Lower leg skin (tissue), 4 donors: ENCODE data around the gene PSMC2. TPM values are rescaled to one million over a fixed set of nuclear protein-coding genes. Genes with fewer than 3 reads are reported as not detected.

ENCODE experiments used
- DNase-seq, 2 donors: peaks; one replicate each; pipeline ENCODE4 v3.0.0-alpha.2; 2019; ENCODE audit warnings: low spot score in 2 of 2
- H3K4me3 ChIP-seq: fragments of 200-600 bp; sonication (generic); 2 replicates; pipeline ENCODE4 v1.5.1; 2017; ENCODE audit warnings: mild to moderate bottlenecking, low read depth; ENCODE audit not compliant: poor library complexity, severe bottlenecking
- CTCF ChIP-seq, 3 donors: fragments of 450-650 bp; IDR thresholded peaks; one replicate each; pipeline ENCODE4 v1.5.1; 2016; ENCODE audit warnings: antibody characterized with exemption in 3 of 3, mild to moderate bottlenecking in 3 of 3, moderate library complexity in 2 of 3
- POLR2A ChIP-seq, 2 donors: fragments of 450-650 bp; IDR thresholded peaks; one replicate each; pipeline ENCODE4 v1.6.1; 2016 to 2017; ENCODE audit warnings: antibody characterized with exemption in 2 of 2, mild to moderate bottlenecking in 1 of 2, moderate library complexity in 1 of 2
- WGBS, 2 donors: methylation state at CpG; one replicate each; pipeline ENCODE4 v1.1.5; 2018; 5-methylcytosine and 5-hydroxymethylcytosine counted together
- intact Hi-C: fragments of 100-400 bp; cut with DNase I; formaldehyde crosslinking; loops from one replicate; pipeline ENCODE4 v1.15.0; 2023; ENCODE audit warnings: low total_unique reads
- total RNA-seq, 4 donors: library from RNA; depleted of rRNA; stranded (reverse); fragments of >200 nt; gene quantifications; one replicate each; pipeline ENCODE4 v1.1.0, GENCODE V29; 2016

PSMC2 gene
- total RNA-seq, 4 donors from 2014 or later, result 75.3 to 124 (median 107) TPM

DNA sequence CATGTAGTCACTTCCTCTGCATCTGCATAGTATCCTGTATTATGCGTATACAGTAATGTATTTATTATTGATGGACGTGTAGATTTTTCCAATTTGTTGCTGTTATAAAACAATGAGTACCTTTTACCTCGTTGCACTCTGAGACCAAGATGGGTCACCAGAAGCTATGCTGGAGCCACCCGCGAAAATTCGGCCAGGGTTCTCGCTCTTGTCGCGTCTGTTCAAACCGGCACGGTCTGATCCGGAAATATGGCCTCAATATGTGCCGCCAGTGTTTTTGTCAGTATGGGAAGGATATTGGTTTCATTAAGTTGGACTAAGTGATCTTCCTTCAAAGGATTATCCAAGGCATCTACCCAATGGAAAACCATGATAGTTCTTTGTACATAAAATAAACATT, 1.0 kb downstream of the PSMC2 start:
- TF ChIP-seq CTCF (IDR thresholded peaks at IDR 0.05), result no peak
- TF ChIP-seq POLR2A (IDR thresholded peaks at IDR 0.05), result no peak
- WGBS, 2 donors, result 6 to 9% methylated on average over 13 of the region's 13 CpGs
- intact Hi-C loops, result no loop called here
- H3K4me3 ChIP-seq, result peak overlapping the region; percentile 90
- no peak for DNase-seq

GRCh38 chr7:103348959-103349358, 1.5 kb downstream of the PSMC2 start:
- no peak for TF ChIP-seq CTCF (IDR thresholded peaks at IDR 0.05)
- no peak for TF ChIP-seq POLR2A (IDR thresholded peaks at IDR 0.05)
- DNase-seq, result no peak
- no peak overlapping the region for H3K4me3 ChIP-seq
- intact Hi-C loops, result no loop called here
- WGBS, 2 donors, result 24 to 31% methylated on average over 2 of the region's 2 CpGs

GRCh38 chr7:103349805-103350204, 2.4 kb downstream of the PSMC2 start:
- intact Hi-C loops, result no loop called here
- H3K4me3 ChIP-seq, result no peak overlapping the region
- 45 to 72% methylated on average over 1 of the region's 1 CpG for WGBS, 2 donors
- no peak for DNase-seq
- TF ChIP-seq POLR2A (IDR thresholded peaks at IDR 0.05) (no peak), CTCF (IDR thresholded peaks at IDR 0.05) (no peak)

GRCh38 chr7:103369432-103369831, 22.0 kb downstream of the PSMC2 start:
- WGBS, 2 donors, result 93 to 95% methylated on average over 5 of the region's 5 CpGs
- intact Hi-C loops, result no loop called here
- TF ChIP-seq CTCF (IDR thresholded peaks at IDR 0.05) (no peak), POLR2A (IDR thresholded peaks at IDR 0.05) (no peak)
- H3K4me3 ChIP-seq, result no peak overlapping the region
- no peak for DNase-seq

GRCh38 chr7:103373866-103374643, 26.6 kb downstream of the PSMC2 start:
- intact Hi-C loops, result no loop called here
- no peak overlapping the region for H3K4me3 ChIP-seq
- DNase-seq, result no peak
- 51 to 52% methylated on average over 6 of the region's 6 CpGs for WGBS, 2 donors
- TF ChIP-seq POLR2A (IDR thresholded peaks at IDR 0.05), result no peak
- no peak for TF ChIP-seq CTCF (IDR thresholded peaks at IDR 0.05)
